GM20000 (cell line): Measurements from ENCODE around the gene CSGALNACT2.

Source experiments
- DNase-seq: peaks from one replicate; pipeline ENCODE4 v3.0.0; 2012; ENCODE audit warnings: low spot score
- CTCF ChIP-seq: IDR thresholded peaks from 2 replicates; pipeline ENCODE4 v1.5.1; 2012; ENCODE audit warnings: mild to moderate bottlenecking, control low read depth; ENCODE audit errors: extremely low read depth, missing control alignments

CSGALNACT2 gene

DNA sequence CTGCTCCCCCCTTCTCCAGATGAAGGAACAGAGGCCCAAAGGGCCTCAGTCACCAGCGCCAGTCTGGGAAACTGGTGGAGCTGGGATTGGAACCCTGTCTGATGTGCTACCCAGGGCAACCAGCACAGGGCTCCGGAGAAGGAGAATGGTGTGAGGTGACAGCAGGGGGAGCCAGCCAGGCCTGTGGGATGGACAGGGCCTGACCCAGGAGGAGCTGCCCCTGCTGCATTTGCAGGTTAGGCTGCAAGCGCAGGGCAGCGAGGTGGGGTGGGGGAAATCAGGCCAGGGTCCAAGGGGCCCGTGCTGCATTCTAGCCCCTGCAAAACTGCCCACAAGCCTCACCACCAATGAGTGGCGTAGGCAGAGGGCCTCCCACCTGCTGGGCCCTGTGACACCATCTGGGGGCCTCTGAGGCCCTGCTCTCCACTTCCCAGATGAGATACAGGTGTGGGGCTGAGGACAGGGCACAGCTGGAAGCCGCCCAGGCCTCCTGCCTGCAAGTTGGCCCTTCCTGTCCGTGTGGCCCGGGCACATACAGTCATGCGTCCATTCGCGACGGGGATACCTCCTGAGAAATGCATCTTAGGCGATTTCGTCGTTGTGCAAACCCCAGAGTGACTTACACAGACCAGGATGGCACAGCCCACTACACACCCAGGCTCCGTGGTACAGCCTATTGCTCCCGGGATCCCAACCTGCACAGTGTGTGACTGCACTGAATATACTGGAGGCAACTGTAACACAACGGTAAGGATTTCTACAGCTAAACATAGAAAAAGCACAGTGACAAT, 83.4 kb downstream of the CSGALNACT2 start:
- DNase-seq: no peak
- TF ChIP-seq CTCF: no peak

DNA sequence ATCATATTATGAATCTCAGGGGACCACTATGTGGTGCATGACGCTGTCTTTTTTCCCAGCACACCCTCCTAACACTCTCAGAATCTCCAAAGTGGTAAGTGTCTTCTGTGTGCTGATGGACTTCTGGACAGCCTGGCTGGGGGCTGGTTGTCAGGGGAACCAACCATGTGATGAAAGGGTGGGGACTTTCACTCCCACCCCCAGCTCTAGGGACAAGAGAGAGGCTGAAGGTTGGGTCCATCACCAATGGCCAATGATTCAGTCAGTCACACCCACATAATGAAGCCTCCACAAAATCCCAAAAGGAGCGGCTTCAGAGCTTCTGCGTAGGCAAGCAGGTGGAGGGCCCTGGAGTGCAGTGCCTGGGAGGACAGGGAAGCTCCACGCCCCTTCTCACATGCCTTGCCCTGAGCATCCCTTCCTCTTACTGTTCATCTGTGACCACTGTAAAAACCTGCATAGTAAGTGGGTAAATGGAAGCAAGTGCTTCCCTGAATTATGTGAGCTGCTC, 84.0 kb downstream of the CSGALNACT2 start:
- no peak for TF ChIP-seq CTCF
- no peak for DNase-seq

DNA sequence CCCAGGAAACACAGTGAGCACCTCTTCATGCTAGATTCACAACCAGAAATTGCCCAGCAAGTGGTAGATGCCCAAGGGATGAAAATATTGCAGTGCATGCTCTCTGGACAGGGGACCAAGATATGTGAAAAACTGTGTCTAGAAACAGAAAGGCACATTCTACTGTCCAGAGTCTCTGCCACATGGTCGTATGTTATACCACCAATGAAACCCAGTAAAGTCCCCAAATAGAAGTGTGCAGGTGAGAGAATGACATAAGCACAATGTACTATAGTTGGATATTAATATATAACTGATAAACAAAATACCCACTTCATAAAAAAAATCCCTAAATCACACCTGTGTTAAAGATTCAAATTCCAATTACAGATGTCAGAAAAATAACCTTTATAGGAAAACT, 84.8 kb downstream of the CSGALNACT2 start:
- TF ChIP-seq CTCF: no peak
- DNase-seq: no peak

- no peak for DNase-seq
- TF ChIP-seq CTCF: no peak
These were observed 86.1 kb downstream of the CSGALNACT2 start for GRCh38 chr10:43224321-43224720.

DNA sequence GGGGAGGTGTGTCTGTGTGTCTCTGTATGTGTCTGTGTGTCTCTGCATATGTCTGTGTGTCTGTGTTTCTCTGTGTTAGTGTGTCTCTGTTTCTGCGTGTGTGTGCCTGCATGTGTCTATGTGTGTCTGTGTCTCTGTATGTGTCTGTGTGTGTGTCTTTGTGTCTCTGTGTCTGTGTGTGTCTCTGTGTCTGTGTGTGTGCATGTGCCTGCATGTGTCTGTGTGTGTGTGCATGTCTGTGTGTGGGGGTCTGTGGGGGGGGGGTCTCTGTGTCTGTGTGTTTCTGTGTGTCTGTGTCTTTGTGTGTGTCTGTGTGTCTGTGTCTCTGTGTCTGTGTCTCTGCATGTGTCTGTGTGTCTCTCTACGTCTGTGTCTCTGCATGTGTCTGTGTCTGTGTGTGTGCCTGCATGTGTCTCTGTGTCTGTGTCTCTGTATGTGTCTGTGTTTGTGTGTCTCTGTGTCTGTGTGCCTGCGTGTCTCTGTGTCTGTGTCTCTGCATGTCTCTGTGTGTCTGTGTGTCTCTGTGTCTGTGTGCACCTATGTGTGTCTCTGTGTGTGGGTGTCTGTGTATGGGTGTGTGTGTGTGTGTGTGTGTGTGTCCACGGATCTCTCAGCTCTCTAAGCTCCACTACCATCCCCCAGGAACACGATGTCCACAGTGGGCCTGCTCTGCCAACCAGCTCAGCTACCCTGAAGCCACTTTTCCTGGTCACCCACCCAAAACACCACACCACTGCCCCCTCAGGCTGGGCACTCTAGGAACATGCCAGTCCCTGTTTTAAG, 87.0 kb downstream of the CSGALNACT2 start:
- no peak for TF ChIP-seq CTCF
- no peak for DNase-seq

- no peak for DNase-seq
- no peak for TF ChIP-seq CTCF
These were observed 87.5 kb downstream of the CSGALNACT2 start for GRCh38 chr10:43225787-43226153.

DNA sequence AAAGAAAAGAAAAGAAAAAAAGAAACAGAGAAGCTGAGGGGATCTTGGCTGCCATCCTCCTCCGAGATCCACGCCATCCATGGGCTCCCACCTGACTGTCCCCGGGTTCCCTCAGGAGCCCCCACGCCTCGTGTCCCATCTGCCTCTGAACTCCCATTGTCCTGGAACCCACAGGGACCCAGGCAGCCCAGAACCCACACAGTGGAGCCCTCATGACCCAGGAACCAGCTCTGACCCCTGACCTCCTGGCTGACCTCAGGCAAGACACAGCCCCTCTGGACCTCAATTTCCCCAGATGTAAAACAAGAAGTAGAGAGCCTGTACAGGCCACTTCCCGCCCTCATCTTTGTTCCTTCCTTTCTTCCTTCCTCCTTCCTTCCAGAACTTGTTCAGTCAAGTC, 88.2 kb downstream of the CSGALNACT2 start:
- no peak for TF ChIP-seq CTCF
- DNase-seq: no peak
